ENCODE measurements around the gene SDR39U1. TPM values are rescaled to one million over a fixed set of nuclear protein-coding genes. Genes with fewer than 3 reads are reported as not detected.

The SDR39U1 gene
- total RNA-seq, 1 experiment from 2014 or later: 56.7 TPM

- Mint-ChIP-seq H3K27ac (no peak overlapping the region), H3K4me3 (no peak overlapping the region), H3K9me3 (no peaks in the 10 kb centered on the region), H3K4me1 (peaks cover 15% of the 10 kb centered on the region), H3K36me3 (no peaks in the 10 kb centered on the region), H3K27me3 (ENCODE audit: low read depth) (no peaks in the 10 kb centered on the region)
- ATAC-seq (no peak), DNase-seq (ENCODE audit: low spot score) (no peak)
- no peak for TF ChIP-seq AFF4 (CRISPR knock-in tag; IDR thresholded peaks at IDR 0.05; ENCODE audit: borderline replicate concordance)
- TF ChIP-seq IRF1 (CRISPR knock-in tag; IDR thresholded peaks at IDR 0.05): no peak
- TF ChIP-seq ZNF232 (CRISPR knock-in tag; IDR thresholded peaks at IDR 0.05): no peak
- no peak for TF ChIP-seq ZMAT4 (CRISPR knock-in tag; IDR thresholded peaks at IDR 0.05)
- TF ChIP-seq ATF6 (CRISPR knock-in tag; IDR thresholded peaks at IDR 0.05): no peak
- no peak for TF ChIP-seq NFYB (CRISPR knock-in tag; conservative IDR thresholded peaks at IDR 0.05; ENCODE audit: low read depth)
- TF ChIP-seq MXD4 (CRISPR knock-in tag; IDR thresholded peaks at IDR 0.05; ENCODE audit: borderline replicate concordance): no peak
- TF ChIP-seq E2F4 (CRISPR knock-in tag; IDR thresholded peaks at IDR 0.05; ENCODE audit: borderline replicate concordance, low read depth): no peak
- TF ChIP-seq ZNF317 (CRISPR knock-in tag; IDR thresholded peaks at IDR 0.05; ENCODE audit: borderline replicate concordance, low read depth): no peak
- no peak for TF ChIP-seq ARID4B (CRISPR knock-in tag; IDR thresholded peaks at IDR 0.05; ENCODE audit: borderline replicate concordance)
- no peak for TF ChIP-seq PRRX2 (CRISPR knock-in tag; IDR thresholded peaks at IDR 0.05)
- no peak for TF ChIP-seq FOXK1 (CRISPR knock-in tag; IDR thresholded peaks at IDR 0.05)
- no peak for TF ChIP-seq NFATC4 (CRISPR knock-in tag; IDR thresholded peaks at IDR 0.05)
- TF ChIP-seq ETV6 (CRISPR knock-in tag; IDR thresholded peaks at IDR 0.05): no peak
- ChIA-PET CTCF (interaction anchor here (0.8 to 2.6 kb wide), 9 partner anchors 9 to 75 kb away, joined by 3 to 18 read pairs (median 5); partner anchors contain the start of gene KHNYN), POLR2A (interaction anchor here (1.3 kb wide), 1 partner anchor 24 kb away, joined by 3 read pairs; no protein-coding TSS in a partner anchor)
Observed at GRCh38 chr14:24407608-24408325, 34.8 kb downstream of the SDR39U1 start.

All from WTC11 (cell line).